AG04450 (cell line): ENCODE measurements around the gene SPON1. TPM values are rescaled to one million over a fixed set of nuclear protein-coding genes. Genes with fewer than 3 reads are reported as not detected.

Source experiments
- CTCF ChIA-PET: fragments of 300-600, 350-600 bp; formaldehyde crosslinking; extraction: SDS; loops from one replicate; lab custom pipeline; 2022; ENCODE audit warnings: antibody characterized with exemption, inconsistent platforms; lab: Charles Lee
- POLR2A ChIA-PET: fragments of 350-600 bp; formaldehyde crosslinking; extraction: SDS; loops from one replicate; lab custom pipeline; 2021; ENCODE audit warnings: antibody characterized with exemption, inconsistent platforms; lab: Yijun Ruan, JAX
- DNase-seq: peaks from one replicate; pipeline ENCODE4 v3.0.0-alpha.2; 2011; ENCODE audit warnings: low read depth, low spot score
- H3K27ac ChIP-seq: one replicate; pipeline ENCODE4 v1.5.1; 2012; ENCODE audit warnings: low read depth, low read length, control low read depth
- H3K27me3 ChIP-seq: one replicate; pipeline ENCODE4 v1.6.0; 2012; ENCODE audit warnings: low read length; ENCODE audit not compliant: control insufficient read depth, insufficient read depth
- H3K4me3 ChIP-seq: 2 replicates; pipeline ENCODE4 v1.5.1; 2011; ENCODE audit warnings: mild to moderate bottlenecking, low read depth, low read length, control low read depth
- H3K9me3 ChIP-seq: 2 replicates; pipeline ENCODE4 v1.5.1; 2012; ENCODE audit warnings: low read length; ENCODE audit not compliant: control insufficient read depth, insufficient read depth
- CTCF ChIP-seq: IDR thresholded peaks from 2 replicates; pipeline ENCODE4 v1.5.1; 2011; ENCODE audit warnings: low read depth, low read length, control low read depth, inconsistent platforms
- polyA plus RNA-seq: library from polyadenylated mRNA; depleted of rRNA; stranded (reverse); fragments of >200 nt; gene quantifications from 2 replicates; pipeline ENCODE4 v1.2.3, GENCODE V29; 2011

The SPON1 gene
- polyA plus RNA-seq, 1 experiment = 0.53 TPM

GRCh38 chr11:14308114-14308896 lies 345.8 kb downstream of the SPON1 start:
- Histone ChIP-seq H3K9me3 (no peaks in the 10 kb centered on the region), H3K27ac (no peak overlapping the region), H3K4me3 (no peak overlapping the region), H3K27me3 (no peaks in the 10 kb centered on the region)
- CTCF ChIA-PET = interaction anchor here (0.7 to 2.0 kb wide), 36 partner anchors 9 to 777 kb away, joined by 3 to 27 read pairs (median 4); no protein-coding TSS in a partner anchor
- POLR2A ChIA-PET = interaction anchor here (0.8 to 1.3 kb wide), 4 partner anchors 10 to 147 kb away, joined by 4 to 7 read pairs (median 6); no protein-coding TSS in a partner anchor
- DNase-seq = no peak
- peak; percentile 73 for TF ChIP-seq CTCF

DNA sequence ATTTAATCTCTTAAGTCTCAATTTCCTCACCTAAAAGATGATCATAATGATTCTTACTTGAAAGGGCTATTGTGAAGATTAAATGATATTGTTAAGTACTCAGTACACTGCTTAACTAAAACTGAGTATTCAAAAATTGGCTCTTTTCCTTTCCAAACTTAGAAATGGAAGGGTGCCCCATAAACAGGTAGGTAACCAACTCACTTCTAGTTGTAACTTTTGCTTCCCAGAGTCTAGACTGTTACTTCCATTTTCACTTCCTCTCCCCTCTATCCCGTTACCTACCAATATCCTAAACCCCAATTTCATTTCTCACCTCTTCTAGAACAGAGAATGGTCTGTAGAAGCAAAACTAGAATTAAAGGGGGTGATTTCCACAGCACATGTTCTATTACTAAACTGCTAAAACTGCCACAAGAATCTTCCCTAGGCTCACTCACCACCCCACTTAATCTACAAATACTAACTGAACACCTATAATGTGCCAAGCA lies 346.4 kb downstream of the SPON1 start:
- Histone ChIP-seq H3K9me3 (no peaks in the 10 kb centered on the region), H3K27ac (no peak overlapping the region), H3K4me3 (no peak overlapping the region), H3K27me3 (no peaks in the 10 kb centered on the region)
- CTCF ChIA-PET = interaction anchor here (0.9 to 5.8 kb wide), 24 partner anchors 8 to 181 kb away, joined by 3 to 27 read pairs (median 6); no protein-coding TSS in a partner anchor
- no peak for TF ChIP-seq CTCF
- POLR2A ChIA-PET = interaction anchor here (0.9 to 1.3 kb wide), 3 partner anchors 49 to 147 kb away, joined by 4 to 7 read pairs (median 7); no protein-coding TSS in a partner anchor
- DNase-seq = no peak

DNA sequence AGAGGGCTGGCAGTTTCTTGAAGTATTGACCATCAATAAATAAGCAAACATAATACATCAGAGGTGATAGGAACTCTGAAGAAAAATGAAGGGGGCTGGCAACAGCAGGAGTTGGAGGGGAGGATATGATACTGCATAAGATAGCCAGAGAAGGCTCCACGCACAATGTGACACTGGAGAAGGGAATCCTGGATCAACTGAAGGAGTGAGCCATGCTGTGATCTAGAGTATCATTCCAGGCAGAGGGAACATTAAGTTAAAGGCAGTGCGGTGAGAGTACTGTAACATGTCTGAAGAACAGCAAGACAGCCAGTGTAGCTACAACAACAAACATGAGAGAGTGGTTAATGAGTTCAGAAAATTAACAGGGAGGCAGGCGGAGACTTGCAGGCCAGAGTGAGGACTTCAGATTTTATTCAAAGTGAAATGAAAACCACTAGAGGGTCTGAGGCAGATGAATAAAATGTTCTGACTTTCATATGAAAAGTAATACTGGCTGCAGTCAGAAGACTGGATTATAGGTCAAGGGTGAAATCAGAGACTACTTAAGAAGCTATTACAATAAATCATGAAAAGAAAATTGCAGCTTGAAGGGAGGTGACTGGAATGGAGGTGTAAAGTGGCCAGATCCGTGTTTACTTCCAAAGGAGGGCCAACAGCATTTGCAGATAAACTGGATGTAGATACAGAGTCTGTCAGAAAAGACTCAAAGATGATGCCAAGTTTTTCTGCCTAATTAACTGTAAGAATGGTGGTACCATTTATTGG lies 347.1 kb downstream of the SPON1 start:
- Histone ChIP-seq H3K27me3 (no peaks in the 10 kb centered on the region), H3K9me3 (no peaks in the 10 kb centered on the region), H3K27ac (peak overlapping the region; percentile 33), H3K4me3 (no peak overlapping the region)
- POLR2A ChIA-PET = no interaction called here
- no peak for TF ChIP-seq CTCF
- CTCF ChIA-PET = interaction anchor here (1.0 to 5.8 kb wide), 7 partner anchors 9 to 145 kb away, joined by 3 to 27 read pairs (median 9); no protein-coding TSS in a partner anchor
- DNase-seq = no peak

DNA sequence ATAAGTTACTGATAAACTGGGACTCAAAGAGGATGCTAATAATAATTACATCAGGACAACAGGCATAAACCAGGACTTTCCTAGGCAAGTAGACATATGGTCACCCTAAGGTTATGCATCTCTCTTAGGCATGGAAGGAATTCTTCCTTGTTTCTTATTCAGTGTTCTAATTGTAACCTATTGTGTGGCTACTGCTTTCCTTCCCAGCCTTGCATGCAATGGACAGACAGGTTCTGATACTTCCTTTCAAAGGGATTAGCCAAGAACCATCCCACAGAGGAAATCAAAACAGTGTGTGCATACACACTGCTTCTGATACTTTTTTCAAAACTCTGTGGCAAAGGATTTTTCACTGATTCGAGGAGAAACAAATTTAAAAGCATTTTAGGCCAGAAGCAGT lies 348.2 kb downstream of the SPON1 start:
- POLR2A ChIA-PET = no interaction called here
- CTCF ChIA-PET = interaction anchor here (2.1 to 5.8 kb wide), 2 partner anchors 10 to 144 kb away, joined by 10 to 27 read pairs; no protein-coding TSS in a partner anchor
- TF ChIP-seq CTCF = no peak
- DNase-seq = no peak
- H3K27ac ChIP-seq = no peak overlapping the region
- no peaks in the 10 kb centered on the region for H3K9me3 ChIP-seq
- H3K27me3 ChIP-seq = no peaks in the 10 kb centered on the region
- no peak overlapping the region for H3K4me3 ChIP-seq
